NCI-H2029 treated with DMSO at 0.1 percent for 48 hours (cell line): ENCODE results near the gene PHTF1.

ENCODE experiments used
- DNase-seq: peaks from one replicate; lab custom pipeline; 2025; lab: John Stamatoyannopoulos, UW

The PHTF1 gene

DNA sequence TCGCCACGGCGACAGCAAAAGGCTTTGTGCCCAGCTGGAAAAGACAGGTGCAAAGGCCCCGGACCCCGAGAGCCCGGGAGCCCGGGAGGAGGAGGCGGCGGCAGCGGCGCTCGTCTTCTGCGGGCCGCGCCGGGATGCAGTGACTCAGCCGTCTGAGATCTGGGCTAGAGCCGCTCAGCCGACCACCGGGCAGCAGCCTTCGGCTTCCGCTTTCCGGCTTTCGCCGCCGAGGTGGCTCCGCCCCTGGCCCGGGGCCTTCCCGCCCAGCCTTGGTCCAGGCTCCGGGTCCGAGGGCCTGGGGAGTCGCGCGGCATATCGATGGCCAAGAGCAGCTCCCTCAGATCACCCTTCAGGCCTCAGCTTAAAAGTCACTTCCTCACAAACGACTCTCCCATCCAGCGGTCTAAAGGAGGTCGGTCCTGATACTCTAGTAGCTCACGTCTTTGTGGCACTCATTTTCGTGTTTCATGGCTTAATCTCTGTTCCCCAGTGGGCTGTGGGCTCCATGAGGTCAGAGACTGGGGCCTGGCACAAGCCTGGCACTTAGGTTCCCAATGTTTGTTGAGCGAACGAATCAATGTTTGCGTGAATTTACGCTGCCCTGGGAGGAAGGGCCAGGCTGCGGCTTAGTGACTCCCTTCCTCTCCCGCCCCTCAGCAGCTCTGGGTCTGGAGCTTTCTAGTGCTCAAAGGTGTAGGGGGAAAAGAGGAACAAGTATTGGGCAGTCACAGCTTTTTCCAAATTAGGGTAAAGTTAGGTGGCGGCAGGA, at the start of gene PHTF1:
Gene PHTF1, minus strand, starts transcription at position 154 of the 769 bp plus-strand sequence. CDS start 783 bp downstream, outside the sequence.
- peak; percentile 49 for DNase-seq

GRCh38 chr1:113808450-113809195, 49.3 kb upstream of the PHTF1 start:
- DNase-seq, result no peak

DNA sequence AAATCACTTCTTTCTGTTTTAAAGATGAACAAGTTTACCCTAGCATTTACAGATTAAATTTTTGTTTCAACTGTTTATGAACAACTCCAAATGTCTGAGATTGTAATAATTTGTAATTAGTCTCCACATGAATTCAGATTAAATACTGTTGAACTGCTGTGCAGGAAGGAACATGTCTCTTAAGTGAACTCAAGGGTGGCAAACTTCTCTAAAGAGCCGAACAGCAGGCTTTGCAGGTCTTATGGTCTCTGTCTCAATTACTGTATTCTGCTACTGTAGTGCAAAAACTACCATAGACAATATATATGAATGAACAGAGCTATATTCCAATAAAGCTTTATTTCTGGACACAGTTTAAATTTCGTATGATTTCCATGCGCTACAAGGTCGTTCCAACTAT, 46.4 kb upstream of the PHTF1 start:
- DNase-seq, result no peak

DNA sequence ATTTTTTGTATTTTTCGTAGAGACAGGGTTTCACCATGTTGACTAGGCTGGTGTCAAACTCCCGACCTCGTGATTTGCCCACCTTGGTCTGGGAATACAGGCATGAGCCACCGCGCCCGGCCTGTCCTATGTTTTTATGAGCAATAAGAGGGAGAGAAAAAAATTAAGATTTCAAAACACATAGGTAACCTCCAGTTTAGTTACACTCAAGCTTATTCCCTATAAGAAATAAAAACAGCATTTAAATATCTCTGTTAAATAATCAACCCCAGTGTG, 45.9 kb upstream of the PHTF1 start:
- DNase-seq, result no peak

DNA sequence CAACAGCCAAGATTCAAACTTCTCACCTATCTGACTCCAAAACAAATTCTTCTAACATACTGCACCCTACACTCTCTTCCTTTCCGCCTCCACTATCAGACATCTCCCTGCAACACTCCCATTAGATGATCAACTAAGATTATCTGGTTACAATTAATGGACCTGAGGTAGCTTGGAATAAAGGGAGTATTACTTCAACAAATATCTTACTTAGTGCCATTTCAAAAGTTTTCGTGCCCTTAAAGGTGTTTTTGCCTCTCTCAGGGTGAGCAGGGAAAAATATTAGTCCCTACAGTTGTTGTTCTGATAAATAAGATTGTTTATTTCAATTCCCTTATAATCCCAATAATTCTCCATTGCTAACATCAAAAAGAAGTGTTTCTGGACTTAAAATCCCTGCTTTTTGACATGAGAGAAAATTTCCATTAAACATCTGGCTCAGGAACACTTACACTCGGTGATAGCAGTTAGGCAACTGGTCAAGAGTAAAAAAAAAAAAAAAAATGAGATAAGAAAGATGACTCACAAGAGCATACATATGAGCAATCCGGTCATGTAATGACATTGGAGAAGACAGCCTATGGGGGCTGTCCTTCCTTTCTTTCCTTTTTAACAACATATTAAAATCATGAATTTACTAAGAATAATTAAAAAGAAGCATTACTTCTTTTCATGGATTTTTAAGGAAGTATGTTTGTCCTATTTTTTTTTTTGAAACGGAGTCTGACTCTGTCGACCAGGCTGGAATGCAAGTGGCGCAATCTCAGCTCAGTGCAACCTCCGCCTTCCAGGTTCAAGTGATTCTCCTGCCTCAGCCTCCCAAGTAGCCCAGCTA, 45.4 kb upstream of the PHTF1 start:
- DNase-seq, result no peak

GRCh38 chr1:113802367-113803007, 43.2 kb upstream of the PHTF1 start:
- DNase-seq, result no peak

DNA sequence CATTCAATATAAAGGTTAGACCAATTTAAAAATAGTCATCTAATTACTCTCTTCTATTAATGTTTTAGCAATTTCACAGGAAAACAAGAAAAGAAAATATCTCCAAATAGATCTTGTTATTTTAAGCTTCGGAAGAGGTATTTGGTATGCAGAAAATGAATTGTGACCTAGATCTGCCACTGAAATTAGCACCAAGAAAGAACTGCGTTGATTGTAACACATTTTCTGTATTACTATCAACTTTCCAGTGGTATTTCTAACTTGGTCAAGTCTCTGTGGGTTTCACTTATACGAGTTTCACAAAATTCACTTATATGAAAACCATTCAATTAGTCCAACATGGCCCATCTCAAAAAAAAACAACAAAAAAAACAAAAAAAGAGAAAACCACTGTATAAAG, 41.2 kb upstream of the PHTF1 start:
- no peak for DNase-seq

- no peak for DNase-seq
Measured at GRCh38 chr1:113797472-113797871, 38.2 kb upstream of the PHTF1 start.

DNA sequence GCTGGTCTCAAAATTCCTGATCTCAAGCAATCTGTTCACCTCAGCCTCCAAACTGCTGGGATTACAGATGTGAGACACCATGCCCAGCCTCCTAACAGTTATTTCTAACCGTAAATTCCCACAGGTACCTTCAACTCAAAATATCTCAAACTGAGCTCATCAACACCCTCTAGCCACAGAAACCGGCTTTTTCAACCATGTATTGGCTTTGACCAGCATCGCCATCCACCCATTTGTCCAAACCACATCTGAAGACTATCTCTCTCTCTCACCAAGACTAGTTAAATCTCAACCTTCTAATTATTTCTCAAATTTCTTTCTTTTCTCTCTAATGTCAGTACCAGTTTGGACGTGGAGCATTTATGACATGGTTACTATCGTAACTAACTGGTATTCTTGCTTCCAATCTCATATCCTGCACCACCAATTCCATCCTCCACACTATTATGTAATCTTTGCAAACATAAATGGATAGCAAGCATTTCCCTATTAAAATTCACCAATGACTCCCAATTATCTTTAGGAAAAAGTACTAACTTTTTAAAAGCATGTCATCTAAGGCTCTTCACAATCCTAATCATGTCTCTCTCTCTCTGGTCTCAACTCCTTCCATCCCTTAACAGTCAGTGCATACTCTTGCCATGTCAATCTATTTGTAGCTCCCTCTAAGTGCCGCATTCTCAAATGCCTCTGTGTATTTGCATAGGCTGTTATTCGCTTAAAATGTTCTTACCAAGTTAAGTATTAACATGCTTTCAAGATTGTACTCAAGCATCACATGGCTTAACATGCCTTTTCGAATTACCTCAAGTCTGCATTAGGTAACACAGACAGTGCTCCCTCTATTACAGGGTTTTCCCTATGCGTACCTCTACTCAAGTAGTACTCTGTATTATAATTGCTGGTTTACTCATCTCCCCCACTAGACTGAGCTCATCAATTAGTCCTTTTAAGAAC, 34.9 kb upstream of the PHTF1 start:
- no peak for DNase-seq

GRCh38 chr1:113792986-113793385, 33.7 kb upstream of the PHTF1 start:
- DNase-seq, result no peak

DNA sequence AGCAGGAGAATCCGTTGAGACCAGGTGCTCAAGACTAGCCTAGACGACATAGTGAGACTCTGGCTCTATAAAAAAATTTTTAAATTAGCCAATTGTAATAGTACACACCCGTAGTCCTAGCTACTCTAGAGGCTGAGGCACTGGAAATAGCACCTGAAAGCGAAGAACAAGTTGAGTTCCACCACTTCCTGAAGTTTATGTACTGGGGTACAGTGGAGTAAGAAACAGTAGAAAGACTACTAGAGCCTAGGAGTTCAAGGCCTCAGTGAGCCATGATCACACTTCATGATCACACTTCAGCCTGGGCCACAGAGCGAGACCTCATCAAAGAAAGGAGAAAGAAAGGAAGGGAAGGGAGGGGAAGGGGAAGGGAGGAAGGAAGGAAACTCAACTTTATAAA, 33.2 kb upstream of the PHTF1 start:
- no peak for DNase-seq

DNA sequence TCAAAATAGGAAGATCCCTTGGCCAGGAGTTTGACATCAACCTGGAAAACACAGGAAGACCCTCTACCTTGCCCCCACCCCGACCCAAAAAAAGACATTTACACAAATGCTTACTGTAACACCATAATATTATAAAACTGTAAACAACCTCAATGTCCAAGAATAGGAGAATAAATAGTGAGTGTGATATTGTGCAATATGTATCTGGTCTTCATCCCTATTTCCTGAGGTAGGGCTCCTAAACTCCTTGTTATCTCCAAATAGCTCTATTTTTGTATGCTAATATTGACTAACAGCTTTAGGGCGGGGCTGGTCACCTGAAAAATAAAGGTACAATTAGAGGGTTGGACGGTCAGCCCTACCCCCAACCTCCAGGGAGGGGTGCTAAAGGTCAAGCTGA, 29.5 kb upstream of the PHTF1 start:
- DNase-seq, result no peak

DNA sequence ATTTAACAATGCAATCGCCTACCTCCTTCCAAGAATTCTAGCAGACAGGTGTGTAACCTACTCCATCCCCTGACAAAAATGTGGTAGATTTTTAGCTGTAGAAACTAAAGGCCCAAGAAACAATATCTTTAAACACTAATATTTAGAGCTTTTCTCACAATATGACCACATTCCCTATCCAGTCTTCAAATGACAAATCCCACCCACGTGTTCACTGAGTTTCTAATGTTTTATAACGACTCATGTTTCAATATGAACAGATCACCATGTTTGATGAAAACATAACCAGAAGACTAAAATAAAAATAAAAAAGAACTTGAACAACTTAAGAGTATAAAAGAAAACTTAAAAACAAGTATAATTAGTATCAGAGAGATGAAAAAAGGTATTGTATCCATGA, 28.4 kb upstream of the PHTF1 start:
- no peak for DNase-seq

DNA sequence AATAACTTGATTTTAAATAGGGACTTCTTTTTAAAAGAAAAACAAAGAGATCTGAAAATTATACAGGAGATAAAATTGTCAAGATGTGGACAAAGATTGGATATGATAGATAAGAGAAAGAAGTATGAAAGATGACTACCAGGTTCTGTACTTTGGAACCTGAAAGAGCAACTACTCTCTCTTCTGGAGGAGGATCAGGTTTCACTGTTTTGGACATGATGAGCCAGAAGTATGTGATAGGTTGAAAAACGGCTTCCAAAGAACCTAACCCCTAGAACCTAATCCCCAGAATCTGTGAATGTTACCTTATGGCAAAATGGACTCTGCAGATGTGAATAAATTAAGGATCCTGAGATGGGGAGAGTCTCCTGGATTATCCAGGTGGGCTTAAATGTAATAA, 26.8 kb upstream of the PHTF1 start:
- DNase-seq, result no peak

DNA sequence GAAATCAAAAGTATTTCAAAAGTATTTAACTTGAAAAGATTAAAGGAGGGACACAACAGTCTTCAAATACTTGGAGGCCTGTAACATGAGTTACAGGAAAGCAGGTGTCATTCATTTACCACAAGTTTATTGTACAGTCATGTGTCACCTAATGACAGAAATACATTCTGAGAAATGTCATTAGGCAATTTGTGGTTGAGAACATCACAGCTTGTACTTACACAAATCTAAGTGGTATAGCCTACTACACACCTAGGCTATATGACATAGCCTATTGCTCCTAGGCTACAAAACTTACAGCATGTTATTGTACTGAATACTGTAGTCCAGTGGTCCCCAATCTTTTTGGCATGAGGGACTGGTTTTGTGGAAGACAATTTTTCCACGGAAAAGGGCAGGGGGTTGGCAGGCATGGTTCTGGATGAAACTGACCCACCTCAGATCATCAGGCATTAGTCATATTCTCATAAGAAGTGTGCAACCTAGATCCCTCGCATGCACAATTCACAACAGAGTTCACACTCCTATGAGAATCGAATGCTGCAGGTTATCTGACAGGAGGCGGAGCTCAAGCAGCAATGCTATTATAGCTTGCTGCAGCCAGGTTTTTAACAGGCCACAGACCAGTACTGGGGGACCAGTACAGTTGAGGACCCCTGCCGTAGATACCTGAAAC, 25.0 kb upstream of the PHTF1 start:
- no peak for DNase-seq

DNA sequence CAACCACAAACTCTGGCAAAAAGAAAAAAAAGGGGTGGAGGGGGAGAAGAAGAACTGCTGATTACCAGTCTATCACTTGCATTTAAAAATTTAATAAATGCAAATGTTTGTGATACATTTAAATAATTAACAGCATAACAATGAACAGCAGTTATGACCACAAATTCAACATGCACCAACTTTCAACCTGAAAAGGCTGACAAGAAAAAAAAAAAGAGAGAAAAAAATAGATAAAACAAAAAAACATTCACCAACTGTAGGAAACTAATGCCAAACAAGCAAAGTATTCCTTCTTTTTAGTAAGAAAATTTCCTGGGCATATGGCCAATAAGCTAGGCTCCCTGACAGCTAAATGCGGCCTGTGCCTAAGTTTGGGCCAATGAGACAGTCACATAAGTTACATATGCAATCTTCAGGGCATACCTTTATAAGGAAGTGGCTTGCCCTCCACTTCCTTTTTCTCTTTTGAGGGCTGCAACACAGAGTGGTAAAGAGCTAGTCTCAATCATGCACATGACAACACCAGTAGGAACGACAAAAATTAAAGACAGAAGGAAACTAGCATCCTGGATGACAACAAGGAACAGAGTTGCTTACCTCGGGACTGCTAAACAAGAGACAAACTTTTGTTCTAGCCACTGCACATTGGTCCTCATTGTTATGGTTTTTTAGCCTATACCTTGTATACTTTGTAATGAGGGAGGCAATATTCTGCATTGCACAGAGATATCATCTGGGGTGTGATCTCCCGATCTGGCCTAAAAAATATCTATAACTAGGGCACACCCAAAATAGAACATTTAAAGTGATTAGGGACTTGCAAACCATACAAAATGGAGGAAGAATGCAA, 24.2 kb upstream of the PHTF1 start:
- DNase-seq, result no peak

DNA sequence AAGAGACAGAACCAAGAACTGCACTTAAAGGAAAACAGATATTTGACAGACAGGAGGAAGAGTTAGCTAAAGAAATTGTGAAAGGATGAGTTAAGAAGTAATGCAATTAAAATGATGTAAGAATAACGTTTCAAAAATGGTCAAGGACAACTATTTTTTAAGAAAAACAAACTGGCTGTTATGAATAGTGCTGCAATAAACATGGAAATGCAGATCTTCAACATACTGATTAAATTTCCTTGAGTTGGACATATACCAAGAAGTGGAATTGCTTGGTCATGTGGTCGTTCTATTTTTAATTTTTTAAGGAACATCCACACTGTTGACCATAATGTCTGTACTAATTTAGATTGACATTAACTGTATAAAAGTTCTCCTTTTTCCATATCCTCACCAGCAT, 23.1 kb upstream of the PHTF1 start:
- DNase-seq, result no peak

DNA sequence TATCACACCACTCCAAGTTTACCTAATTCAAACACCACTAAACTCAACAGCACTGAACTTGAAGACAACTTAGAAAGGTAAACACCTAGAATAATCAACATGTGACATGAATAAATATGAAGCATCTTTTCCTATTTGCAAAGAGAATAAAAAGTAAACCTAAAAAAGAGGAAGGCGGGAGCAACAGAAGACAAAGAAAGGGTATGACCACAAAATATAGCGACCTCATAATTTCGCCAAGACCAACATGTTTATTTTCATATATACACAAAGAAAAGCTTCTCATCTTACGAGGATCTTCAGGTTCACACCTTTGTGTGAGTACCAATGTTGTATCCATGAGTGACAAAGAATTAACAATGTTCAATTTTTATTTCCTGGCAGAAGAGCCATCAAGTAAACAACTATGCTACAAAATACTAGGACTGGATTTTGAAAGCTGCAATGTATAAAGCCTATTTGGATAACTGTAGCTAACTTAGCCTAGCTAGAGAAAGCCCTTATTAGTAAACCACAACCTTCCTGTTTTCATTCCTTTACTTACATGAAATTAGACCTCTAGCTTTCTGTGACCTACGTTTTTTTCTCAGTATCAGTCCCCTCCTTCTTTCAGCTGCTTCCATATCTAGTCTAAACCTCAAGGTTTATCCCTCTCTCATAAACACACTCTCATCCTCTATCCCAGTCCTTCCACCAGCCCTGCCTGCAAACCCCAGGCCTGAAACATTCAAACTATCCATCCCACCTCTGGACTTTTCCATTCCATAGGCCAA, 21.3 kb upstream of the PHTF1 start:
- DNase-seq, result no peak

GRCh38 chr1:113779542-113779941, 20.3 kb upstream of the PHTF1 start:
- DNase-seq, result no peak
